SK-N-MC (cell line): ENCODE results near the gene NOXO1.
A peak's percentile ranks its signal among the peaks of the same experiment; 100 is the strongest.

Experiments
- DNase-seq: peaks from one replicate; pipeline ENCODE4 v3.0.0-alpha.2; 2011; ENCODE audit warnings: low read depth, low spot score
- H3K27ac ChIP-seq: fragments of 200-600 bp; sonication (generic); 2 replicates; pipeline ENCODE4 v1.5.1; 2016; ENCODE audit warnings: mixed run types
- H3K36me3 ChIP-seq: fragments of 200-600 bp; sonication (generic); 2 replicates; pipeline ENCODE4 v1.6.1; 2017; ENCODE audit warnings: antibody characterized with exemption, low read length, mixed read lengths; ENCODE audit not compliant: insufficient read depth
- H3K4me3 ChIP-seq: fragments of 200-600 bp; sonication (generic); 2 replicates; pipeline ENCODE4 v1.5.1; 2016
- H3K9ac ChIP-seq: fragments of 200-600 bp; sonication (generic); 2 replicates; pipeline ENCODE4 v1.8.0; 2017; ENCODE audit warnings: mixed run types, mixed read lengths; ENCODE audit not compliant: insufficient read length
- H3K9me3 ChIP-seq: fragments of 200-600 bp; sonication (generic); 2 replicates; pipeline ENCODE4 v1.6.1; 2017; ENCODE audit warnings: low read depth, mild to moderate bottlenecking, antibody characterized with exemption, low read length, moderate library complexity, mixed read lengths
- EZH2 ChIP-seq: fragments of 200-600 bp; sonication (generic); IDR thresholded peaks from one replicate; pipeline ENCODE4 v1.6.1; 2017; ENCODE audit warnings: antibody characterized with exemption
- FOXP2 ChIP-seq: optimal IDR thresholded peaks from 2 replicates; pipeline ENCODE3; 2011; ENCODE audit warnings: mild to moderate bottlenecking, moderate library complexity; ENCODE audit not compliant: insufficient read depth; ENCODE audit errors: extremely low read length, control extremely low read depth
- POLR2AphosphoS5 ChIP-seq: IDR thresholded peaks from 2 replicates; pipeline ENCODE4 v1.6.1; 2012; ENCODE audit warnings: mild to moderate bottlenecking, low read depth, low read length, borderline replicate concordance

NOXO1 gene

DNA sequence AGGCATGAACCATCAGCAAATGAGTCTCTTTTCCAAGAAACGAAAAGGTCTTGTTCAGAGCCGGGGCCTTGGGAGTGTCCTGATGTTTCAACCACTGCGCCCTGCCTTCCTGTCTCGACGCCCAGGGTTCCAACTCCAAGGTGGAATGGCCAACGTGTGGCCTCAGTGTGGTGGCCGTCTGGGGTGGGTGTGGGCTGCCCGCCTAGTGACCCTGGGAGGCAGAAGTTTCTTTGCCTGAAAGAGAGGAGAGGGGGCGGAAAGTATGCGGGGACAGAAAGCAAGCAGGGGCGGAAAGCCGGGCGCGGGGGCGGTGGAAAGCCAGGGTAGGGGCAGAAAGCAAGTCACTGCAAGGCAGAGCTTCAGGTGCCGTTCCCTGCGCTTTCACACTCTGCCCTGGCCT lies 42.4 kb downstream of the NOXO1 start:
- DNase-seq = no peak
- Histone ChIP-seq H3K4me3 (no peak overlapping the region), H3K36me3 (no peaks in the 10 kb centered on the region; the same call in 1 of the 2 replicates), H3K9ac (no peak overlapping the region), H3K9me3 (no peaks in the 10 kb centered on the region), H3K27ac (no peak overlapping the region)
- TF ChIP-seq POLR2AphosphoS5 (no peak), EZH2 (no peak), FOXP2 (no peak)

DNA sequence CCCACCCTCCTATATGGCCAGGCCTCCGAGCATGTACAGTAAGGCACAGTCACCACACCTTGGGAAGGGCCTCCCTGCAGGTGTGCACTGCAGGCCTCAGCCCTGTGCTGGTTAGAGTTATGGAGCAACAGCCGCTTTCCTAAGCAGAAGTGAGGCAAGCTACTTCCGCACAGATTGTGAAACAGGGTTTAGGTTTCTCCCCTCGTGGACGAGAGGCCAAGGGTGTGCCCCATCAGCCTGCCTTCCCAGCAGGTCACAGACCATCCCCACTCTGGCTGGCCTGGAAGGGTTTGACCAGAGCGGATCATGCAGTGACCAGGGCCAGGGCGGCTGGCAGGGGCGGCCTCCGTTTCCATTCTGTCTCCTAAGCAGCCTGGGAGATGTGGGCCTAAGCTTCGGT lies 43.0 kb downstream of the NOXO1 start:
- TF ChIP-seq EZH2 = no peak
- TF ChIP-seq FOXP2 = no peak
- TF ChIP-seq POLR2AphosphoS5 = no peak
- no peak for DNase-seq
- no peaks in the 10 kb centered on the region for H3K9me3 ChIP-seq
- H3K9ac ChIP-seq = no peak overlapping the region
- H3K27ac ChIP-seq = no peak overlapping the region
- no peak overlapping the region for H3K4me3 ChIP-seq
- no peaks in the 10 kb centered on the region; the same call in 1 of the 2 replicates for H3K36me3 ChIP-seq

DNA sequence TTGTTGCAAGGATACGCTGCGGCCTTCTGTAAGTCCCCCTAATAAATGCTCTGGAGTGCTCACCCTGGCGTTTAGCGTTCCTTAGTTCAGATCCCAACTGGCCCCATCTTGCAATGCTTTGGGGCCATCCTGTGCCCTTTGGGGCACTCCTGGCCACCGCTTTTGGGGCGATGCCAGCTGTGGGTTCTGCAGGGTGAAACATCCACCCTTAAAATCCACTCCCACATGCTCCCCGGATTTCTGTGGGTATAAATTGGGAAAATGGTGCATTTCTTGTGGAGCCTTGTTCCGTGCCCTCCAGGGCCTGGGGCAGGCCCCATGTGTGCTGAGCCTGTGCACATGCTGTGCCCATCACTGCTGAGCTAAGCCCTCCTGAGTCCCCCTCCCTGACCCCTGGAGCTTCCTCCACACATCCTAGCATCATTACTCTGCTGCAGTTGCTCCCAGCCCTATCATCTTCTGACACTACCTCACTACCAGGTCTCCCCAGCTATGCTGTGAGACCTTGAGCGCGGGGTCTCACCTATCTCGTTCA lies 44.3 kb downstream of the NOXO1 start:
- TF ChIP-seq EZH2 (no peak), POLR2AphosphoS5 (no peak), FOXP2 (no peak)
- H3K36me3 ChIP-seq = no peaks in the 10 kb centered on the region; the same call in 1 of the 2 replicates
- no peaks in the 10 kb centered on the region for H3K9me3 ChIP-seq
- H3K27ac ChIP-seq = no peak overlapping the region
- H3K9ac ChIP-seq = no peak overlapping the region
- no peak overlapping the region for H3K4me3 ChIP-seq
- DNase-seq = no peak

DNA sequence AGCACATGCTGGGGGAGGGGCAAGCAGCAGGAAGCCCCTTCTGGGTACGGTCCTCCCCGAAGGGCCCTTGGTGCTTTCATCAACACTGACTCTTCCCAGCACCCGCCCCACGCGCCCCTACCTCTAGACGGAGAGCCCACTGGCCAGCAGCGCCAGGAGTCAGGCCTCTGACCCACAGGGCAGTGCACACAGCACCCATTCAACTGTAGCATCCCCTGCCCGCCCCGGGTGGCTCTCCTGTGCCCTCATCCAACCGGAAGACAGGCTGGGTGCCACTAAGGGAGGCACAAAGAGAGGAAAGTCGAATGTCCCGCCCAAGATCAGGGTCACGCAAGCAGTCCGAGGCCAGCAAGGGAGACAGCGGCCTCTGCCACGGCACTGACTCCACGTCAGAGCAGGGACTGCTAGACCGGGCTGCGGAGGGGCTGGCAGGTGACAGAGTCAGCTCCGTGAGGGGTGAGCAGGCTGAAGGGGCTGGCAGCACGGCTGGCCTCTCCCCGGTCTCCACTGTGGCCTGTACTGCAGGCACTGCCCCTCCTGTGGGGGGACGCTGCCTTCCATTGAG lies 48.1 kb downstream of the NOXO1 start:
- Histone ChIP-seq H3K9me3 (no peaks in the 10 kb centered on the region), H3K36me3 (no peaks in the 10 kb centered on the region; the same call in 1 of the 2 replicates), H3K4me3 (no peak overlapping the region), H3K27ac (no peak overlapping the region), H3K9ac (no peak overlapping the region)
- DNase-seq = no peak
- TF ChIP-seq EZH2 (no peak), POLR2AphosphoS5 (no peak), FOXP2 (no peak)

DNA sequence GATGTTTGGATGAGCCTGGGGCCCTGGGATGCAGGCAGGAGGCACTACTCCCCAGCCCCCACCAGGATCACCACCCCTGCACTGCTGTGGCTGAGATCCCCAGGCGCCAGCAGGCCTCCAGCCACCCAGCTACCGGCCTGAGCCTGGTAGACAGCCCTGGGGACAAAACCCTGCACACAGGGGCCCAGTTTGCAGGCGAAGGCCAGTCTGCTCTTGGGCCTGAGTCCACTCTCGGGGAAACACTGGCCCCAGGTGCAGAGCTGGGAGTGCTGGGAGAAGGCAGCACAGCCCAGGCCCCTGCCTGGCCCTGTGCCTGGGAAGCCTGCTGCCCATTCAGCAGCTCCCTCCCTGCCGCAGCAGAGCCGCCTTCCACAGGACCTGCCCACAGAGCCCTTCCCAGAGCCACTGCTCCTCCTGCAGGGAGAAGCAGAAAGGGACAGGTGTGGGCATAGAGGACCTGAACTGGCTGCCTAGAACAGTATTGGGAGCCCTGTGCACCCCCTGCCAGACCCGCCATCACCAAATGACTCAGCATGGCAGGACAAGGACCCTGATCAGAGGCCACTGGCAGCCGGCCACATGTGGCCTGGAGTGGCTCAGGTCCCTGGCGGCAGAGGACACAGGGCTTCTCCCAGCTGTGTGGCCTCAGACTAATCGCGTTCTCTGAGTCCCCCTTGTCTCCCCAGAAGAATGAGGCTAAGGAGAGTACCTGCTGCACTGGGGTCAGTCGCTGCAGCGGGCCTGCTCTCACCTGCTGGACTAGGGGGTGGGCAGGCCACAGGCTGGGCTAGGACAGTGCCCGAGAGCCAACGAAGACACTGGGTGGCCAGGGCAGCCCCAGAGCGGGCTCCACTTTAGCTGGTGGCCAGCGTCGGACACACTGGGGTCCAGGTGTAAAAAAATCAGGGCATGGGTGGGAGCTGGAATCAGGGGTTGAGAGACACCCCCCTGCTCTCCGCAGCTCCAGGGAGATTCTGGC lies 48.9 kb downstream of the NOXO1 start:
- no peaks in the 10 kb centered on the region for H3K36me3 ChIP-seq
- no peaks in the 10 kb centered on the region for H3K9me3 ChIP-seq
- TF ChIP-seq POLR2AphosphoS5 = no peak
- TF ChIP-seq EZH2 = no peak
- TF ChIP-seq FOXP2 = no peak
- no peak overlapping the region for H3K4me3 ChIP-seq
- H3K27ac ChIP-seq = no peak overlapping the region
- DNase-seq = no peak
- no peak overlapping the region for H3K9ac ChIP-seq

DNA sequence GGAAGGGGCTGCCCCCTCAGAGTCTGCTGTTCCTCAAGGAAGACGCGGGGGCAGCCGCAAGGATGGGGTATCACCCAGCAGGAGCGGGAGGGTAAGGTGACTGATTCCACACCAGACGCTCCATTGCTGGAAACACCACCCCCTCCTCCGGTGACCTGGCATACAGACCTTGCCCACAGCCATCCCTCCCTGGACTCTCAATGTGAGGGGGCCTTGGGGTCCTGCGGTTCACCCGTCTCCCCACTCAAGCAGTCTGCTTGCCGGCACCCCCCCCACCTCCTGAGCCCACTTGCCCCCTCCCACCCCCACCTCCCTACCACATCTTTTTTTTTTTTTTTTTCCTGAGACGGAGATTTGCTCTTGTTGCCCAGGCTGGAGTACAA lies 50.9 kb downstream of the NOXO1 start:
- H3K36me3 ChIP-seq = no peaks in the 10 kb centered on the region
- no peak for DNase-seq
- no peak overlapping the region for H3K9ac ChIP-seq
- H3K27ac ChIP-seq = no peak overlapping the region
- H3K9me3 ChIP-seq = no peaks in the 10 kb centered on the region
- TF ChIP-seq POLR2AphosphoS5 (no peak), FOXP2 (no peak), EZH2 (no peak)
- no peak overlapping the region for H3K4me3 ChIP-seq

DNA sequence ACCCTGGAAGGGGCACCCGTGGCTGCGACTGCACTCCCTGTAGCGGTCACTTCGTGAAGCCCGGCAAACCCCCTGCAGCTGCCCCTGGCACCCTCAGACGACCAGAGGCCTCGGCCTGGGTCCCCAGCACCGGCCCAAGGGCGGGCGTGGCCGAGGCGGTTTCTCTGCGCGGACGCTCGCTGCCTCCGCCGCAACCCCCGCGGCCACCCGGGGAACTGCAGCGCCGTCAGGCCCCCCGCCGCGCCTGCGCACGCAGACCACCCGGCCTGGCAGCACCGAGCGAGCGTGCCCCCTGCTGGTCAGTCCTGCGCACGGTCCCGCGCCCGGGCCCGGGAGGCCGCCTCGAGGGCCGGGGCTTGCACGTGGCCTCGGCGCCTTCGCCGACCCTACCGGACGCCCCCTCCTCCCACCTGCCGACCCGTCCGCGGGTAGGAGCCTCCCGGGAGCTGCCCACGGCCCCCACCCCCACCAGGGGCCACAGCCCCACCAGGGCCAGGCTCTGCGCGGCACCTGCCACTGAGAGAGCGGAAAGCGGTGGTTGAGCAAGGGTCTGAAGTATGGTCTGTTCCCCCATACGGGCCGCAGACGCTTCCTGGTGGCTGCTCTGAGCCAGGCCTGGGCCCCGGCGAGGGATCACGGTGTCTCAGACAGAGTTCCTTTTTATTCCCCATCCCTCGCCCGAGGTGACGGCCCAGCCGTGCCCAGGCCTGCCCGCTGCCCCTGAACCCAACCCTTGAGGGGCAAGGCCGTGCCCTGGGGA lies 51.5 kb downstream of the NOXO1 start:
- no peaks in the 10 kb centered on the region for H3K9me3 ChIP-seq
- DNase-seq = no peak
- H3K4me3 ChIP-seq = peak overlapping the region; percentile 79
- TF ChIP-seq EZH2 (no peak), FOXP2 (no peak), POLR2AphosphoS5 (peak; percentile 52)
- no peaks in the 10 kb centered on the region for H3K36me3 ChIP-seq
- H3K27ac ChIP-seq = 0 out of 2 replicates have a peak overlapping the region, but pooled peaks have one; percentile 50
- peak overlapping the region; percentile 72 for H3K9ac ChIP-seq

DNA sequence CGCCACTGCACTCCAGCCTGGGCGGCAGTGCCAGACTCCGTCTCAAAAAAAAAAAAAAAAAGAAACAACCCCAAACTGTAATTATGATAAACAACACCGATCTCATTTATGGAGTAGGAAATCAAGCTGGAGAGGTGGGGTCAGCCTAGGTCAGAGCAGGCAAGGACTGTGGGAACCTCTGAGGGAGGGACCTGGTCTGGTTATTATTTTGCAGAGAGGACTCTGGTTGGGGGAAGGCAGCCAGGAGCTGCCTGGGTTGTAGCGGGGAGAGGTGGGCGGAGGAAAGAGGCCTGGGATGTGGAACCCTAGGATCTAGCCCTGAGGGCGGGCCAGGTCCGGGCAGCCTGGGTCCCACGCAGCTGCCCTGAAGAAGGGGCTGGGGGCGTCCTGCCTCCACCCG lies 52.2 kb downstream of the NOXO1 start:
- Histone ChIP-seq H3K27ac (no peak overlapping the region), H3K36me3 (no peaks in the 10 kb centered on the region), H3K9me3 (no peaks in the 10 kb centered on the region), H3K9ac (peak overlapping the region; percentile 72), H3K4me3 (peak overlapping the region; percentile 79)
- no peak for TF ChIP-seq POLR2AphosphoS5
- no peak for TF ChIP-seq EZH2
- TF ChIP-seq FOXP2 = no peak
- DNase-seq = no peak
